GM08714 (cell line): ENCODE data around the gene HJV.

ENCODE experiments used
- H3K4me3 ChIP-seq: fragments of 200-500 bp; sonication (Bioruptor generic); 2 replicates; pipeline ENCODE4 v1.5.1; 2014; ENCODE audit warnings: mild to moderate bottlenecking, low read length, inconsistent platforms
- ZNF274 ChIP-seq: IDR thresholded peaks from 2 replicates; pipeline ENCODE4 v1.6.1; 2012; ENCODE audit warnings: mild to moderate bottlenecking, low read depth, low read length

Gene HJV

DNA sequence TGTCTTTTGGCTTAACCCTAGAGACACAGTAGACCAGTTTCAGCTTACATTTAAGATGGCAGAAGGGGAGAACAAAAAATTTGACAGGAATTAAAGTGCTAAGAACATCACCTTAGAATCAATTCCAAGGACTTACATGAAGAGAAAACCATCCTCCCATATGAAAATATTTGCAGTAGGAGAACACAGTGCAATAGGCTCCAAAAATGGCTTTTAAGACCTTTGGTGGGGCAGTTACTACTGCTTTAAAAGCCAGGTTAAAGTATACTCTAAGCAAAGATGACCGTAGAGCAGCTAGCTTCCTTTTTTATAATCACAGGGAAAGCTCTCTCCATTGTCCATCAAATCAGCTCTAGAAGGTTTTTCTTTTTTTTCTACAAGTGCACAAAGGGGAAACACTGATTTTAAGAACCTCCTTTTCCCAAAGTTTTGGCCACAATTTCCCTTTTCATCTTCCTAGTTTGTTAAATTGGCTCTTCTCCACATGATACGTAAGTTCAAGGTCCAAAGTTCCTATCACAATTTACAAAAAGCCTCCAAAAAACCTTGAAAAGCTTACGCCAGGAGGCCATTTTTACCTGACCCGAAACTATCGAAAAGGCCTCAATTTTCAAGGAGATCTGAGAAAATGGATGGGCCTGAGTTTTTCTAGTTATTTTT, 28.4 kb downstream of the HJV start:
- no peak for TF ChIP-seq ZNF274
- no peak overlapping the region; the same call in 1 of the 2 replicates for H3K4me3 ChIP-seq

DNA sequence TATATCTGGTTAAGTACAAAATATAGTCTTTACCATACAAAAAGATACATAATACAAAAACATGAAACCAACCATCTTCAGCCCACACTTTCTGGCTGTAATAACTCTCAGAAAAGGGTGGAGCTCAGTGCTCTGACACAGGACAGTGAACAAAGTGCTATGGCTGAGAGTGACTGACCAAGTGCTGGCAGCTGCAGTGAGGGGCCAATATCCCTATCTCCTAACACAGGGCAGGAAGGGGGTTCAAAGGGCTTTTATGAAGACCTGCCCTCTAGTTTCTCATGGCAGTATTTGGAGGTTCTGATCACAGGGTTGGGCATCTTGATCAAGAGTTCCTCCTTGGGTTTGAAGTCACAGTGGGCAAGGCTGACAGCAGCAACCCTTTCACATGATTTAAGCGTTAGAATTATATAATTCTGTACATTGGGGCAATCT, 29.0 kb downstream of the HJV start:
- no peak for TF ChIP-seq ZNF274
- H3K4me3 ChIP-seq, result no peak overlapping the region

DNA sequence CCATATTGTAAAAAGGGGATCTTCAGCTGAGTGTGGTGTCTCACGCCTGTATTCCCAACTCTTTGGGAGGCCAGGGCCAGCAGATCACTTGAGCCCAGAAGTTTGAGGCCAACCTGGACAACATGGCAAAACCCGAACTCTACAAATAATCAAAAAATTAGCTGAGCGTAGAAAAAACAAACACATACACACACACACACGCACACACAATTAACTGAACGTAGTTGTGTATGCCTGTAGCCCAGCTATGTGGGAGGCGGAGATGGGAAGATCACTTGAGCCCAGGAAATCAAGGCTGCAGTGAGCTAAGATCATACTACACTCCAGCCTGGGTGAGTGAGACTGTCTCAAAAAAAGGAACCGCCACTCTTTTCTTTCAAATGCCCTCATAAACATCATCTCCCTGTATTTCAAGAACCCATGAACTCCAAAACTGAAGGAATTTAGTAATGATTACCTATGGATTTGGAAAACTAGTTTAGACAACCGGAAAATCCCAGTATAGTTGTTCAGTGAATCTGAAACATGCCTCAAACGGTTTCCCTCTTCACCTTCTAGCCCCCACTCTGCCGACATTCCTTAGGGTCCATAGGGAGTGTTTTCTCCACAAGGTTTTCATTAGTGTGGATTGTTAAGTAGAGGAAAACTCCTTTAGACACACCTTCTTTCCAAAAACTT, 29.7 kb downstream of the HJV start:
- TF ChIP-seq ZNF274, result no peak
- no peak overlapping the region for H3K4me3 ChIP-seq

DNA sequence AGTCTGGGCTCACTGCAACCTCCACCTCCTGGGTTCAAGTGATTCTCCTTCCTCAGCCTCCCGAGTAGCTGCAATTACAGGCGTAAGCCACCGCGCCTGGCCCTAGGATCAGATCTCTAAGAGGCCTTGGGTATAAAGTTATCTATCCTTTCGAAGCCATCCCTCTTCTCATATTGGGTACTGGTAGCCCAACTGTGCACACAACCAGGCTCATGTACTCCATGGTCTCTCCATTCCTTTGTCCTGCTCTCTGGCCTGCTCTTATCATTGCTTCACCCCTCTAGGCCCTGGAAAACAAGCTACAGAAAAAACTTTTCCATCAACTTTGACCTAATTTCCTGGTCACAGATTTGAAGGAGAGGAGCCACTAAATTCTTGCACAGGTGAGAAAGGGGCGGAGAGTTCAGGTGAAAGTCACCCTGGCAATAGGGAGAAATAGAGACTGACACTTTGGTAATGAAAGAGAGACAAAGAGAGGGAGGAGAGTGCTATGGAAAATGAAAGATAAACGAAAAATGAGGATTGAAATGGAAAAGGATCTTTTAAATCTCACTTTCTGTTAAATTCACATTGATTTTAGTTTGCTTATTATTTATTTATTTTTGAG, 31.2 kb downstream of the HJV start:
- no peak for TF ChIP-seq ZNF274
- H3K4me3 ChIP-seq, result no peak overlapping the region

DNA sequence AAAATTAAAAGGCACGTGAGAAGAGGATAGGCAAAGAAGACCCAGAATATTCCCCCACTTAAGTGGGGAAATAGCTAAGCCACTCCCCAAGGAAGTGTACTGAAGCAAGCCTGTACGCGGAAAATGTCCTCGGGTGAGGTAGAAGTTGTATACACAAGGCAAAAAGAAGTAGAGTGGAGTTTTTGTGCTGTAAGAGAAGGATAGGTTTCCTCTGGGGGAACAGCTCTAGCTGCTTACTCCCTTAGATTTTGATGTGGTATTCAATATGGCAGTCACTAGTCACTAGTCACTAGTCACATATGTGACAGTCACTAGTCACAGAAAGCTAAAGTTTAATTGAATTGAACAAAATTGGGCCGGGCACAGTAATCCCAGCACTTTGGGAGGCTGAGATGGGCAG, 32.8 kb downstream of the HJV start:
- H3K4me3 ChIP-seq, result no peak overlapping the region
- no peak for TF ChIP-seq ZNF274

DNA sequence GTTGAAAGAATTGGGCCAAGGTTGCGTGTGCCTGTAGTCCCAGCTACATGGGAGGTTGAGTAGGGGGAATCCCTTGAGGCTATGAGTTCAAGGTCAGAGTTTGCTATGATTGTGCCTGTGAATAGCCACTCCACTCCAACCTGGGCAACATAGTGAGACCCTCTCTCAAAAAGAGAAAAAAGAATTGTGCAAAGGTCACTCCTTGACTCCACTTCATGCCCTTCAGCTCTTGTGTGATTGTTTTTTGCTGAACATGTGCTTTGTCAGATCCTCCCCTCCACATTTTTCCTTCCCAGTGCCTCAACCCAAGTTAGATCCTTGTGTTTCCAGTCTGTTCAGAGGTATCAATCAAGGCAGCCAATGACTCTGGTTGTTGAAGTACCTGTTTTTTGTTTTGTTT, 33.6 kb downstream of the HJV start:
- TF ChIP-seq ZNF274, result no peak
- no peak overlapping the region for H3K4me3 ChIP-seq

DNA sequence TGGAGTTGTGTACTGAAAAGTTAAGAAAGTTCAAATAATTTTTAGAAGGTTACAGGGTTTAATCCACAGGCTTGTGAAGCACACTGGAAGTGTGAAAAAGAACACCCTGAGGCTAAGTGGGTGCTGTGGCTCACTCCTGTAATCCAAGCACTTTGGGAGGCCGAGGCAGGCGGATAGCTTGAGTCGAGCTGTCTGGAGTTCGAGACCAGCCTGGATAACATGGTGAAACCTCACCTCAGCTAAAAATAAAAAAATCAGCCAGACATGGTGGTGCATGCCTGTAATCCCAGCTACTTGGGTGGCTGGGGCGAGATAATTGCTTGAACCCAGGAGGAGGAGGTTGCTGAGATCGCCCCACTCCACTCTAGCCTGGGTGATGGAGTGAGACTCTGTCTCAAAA, 35.0 kb downstream of the HJV start:
- no peak for TF ChIP-seq ZNF274
- H3K4me3 ChIP-seq, result no peak overlapping the region

DNA sequence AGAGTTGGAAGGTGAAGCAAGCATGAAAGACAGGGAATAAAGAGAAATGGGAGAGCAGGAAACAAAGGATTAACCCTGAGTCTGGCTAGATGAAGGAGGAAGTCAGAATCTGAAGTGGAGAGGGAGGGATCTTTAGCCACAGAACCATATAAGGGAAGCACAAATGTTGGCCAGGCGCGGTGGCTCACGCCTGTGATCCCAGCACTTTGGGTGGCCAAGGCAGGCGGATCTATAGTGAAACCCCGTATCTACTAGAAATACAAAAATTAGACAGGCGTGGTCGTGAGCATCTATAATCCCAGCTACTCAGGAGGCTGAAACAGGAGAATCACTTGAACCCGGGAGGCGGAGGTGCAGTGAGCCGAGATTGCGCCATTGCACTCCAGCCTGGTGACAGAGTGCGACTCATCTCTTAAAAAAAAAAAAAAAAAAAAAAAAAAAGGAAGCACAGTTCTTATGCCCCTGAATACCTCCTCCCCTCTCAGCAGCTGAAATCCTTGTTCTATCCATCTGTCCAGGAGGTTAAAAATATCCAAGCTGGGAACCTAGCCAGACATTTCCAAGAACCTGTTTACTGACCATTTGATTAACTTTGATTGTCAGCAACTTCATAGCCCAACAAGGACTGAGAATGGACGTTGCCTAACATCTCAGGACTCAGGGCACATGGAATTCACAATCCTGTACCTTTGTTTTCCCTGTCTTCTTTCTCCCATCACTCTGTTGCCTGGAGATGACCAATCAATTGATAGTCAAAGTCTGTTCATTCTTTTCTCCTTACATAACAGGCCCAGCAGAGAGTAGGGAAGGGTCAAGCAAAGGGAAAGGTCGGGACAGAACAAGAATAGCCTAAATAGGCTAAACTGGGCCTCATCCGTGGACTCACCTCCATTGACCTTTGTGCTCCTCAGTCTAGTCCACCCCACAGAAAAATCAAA, 35.8 kb downstream of the HJV start:
- H3K4me3 ChIP-seq, result no peak overlapping the region
- TF ChIP-seq ZNF274, result no peak

DNA sequence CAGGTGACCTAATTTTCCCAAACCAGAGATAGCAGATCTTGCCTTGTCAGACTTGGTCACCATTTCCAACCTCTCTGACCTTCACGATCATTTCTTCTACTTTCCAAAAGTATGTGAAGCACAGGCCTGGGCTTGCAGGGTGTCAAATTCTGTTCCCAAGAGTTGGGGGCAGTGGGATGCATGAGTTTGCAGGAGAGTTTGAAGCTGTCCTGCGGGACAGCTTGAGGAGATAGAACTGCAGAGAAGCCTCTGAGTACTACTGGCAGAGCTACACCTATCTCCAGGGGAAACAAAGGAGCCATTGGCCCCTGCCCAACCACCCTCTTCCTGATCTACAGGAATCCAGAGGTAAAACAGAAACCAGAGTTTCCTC, 36.4 kb downstream of the HJV start:
- no peak for TF ChIP-seq ZNF274
- H3K4me3 ChIP-seq, result no peak overlapping the region

DNA sequence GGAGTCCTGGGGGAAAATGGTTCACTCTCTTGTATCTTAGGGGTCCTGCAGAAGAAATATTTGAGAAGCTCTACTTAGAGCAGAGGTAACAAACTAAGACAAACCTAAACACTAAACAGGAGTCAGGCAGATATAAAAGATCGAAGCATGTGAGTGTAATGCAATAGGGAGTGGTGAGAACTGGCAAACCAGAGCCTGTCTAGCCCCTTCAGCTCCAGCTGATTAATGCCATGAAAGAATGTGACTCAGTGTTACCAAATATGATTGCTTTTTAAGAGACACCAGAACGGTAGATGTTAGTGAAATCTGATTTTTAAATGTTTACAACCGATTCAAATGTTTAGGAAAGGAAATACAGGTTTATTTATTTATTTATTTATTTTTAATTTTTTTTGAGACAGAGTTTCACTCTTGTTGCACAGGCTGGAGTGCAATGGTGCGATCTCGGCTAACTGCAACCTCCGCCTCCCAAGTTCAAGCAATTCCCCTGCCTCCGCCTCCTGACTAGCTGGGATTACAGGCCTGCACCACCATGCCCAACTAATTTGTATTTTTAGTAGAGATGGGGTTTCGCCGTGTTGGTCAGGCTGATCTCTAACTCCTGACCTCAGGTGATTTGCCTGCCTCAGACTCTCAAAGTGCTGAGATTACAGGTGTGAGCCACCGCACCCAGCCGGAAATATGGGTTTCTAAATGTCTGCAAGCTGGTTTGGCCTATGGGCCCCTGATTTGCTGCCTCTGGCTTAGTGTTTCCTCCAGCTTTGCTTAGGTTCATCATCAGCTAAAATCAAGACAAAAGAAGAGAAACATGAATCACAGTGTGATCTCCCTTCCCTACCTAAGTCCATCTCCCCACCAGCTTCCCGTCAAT, 37.3 kb downstream of the HJV start:
- no peak overlapping the region for H3K4me3 ChIP-seq
- no peak for TF ChIP-seq ZNF274

DNA sequence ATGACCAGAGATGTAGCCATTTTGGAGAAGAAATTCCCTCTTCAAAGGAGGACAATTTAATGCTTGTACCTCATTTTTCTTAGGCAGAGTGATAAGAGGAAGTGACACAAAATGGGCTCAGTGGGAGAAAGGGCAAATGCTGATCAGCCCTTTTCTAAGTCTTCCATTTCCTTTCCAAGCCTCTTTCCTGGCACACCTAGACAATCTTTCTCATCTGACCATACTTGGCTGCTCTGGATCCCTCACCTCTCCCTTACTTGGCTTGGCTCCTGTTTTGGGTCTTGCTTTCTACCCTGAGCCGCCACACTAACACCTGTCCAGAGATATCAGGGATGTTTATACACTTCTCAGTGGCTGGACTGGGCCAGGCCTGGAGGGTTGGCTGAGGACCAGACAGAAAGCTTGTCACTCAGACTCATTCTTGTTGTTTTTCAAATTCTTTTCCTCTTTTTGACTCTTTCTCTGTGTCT, 38.3 kb downstream of the HJV start:
- no peak overlapping the region for H3K4me3 ChIP-seq
- TF ChIP-seq ZNF274, result no peak

DNA sequence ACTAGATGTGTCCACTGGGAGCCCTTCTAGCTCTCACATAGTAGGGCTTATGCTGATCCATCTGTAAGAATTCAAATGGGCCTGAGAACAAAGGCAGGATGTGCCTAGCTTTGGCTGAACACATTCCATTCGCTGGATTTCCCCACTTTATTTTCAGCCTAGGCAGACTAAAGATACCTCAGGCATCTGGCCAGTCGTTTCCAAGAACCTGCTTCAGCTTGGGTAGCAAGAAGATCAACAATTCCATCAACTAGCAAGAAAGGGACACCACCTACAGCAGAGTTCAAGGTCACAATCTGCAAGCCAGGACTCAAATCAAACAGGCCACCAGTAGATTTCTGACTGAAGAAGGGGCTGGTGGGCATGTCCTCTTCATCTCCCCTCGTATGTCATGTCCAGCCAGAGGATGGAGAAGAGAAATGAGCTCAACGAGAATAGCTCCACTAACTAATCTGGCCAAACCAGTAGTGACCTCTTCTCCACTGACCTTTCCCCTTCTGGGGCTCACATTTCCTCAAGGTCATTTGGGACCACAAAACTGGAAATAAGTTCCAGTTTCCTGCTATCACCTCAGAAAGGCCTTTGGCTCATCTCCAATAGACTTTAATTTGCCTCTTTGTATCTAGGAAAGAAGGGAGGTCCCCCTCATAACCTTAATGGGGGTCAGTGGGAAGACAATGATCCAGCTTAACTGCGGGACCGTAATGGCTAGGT, 39.4 kb downstream of the HJV start:
- no peak for TF ChIP-seq ZNF274
- H3K4me3 ChIP-seq, result no peak overlapping the region
